NB4 (cell line): ENCODE data around the gene FIBCD1.

ENCODE experiments used
- CTCF ChIP-seq: IDR thresholded peaks from one replicate; pipeline ENCODE4 v1.5.1; 2012; ENCODE audit warnings: low read depth, low read length
- MAX ChIP-seq: IDR thresholded peaks from 2 replicates; pipeline ENCODE4 v1.6.1; 2011; ENCODE audit warnings: low read depth, low read length
- POLR2A ChIP-seq: IDR thresholded peaks from 2 replicates; pipeline ENCODE4 v1.6.1; 2011; ENCODE audit warnings: mild to moderate bottlenecking; ENCODE audit not compliant: insufficient read length; ENCODE audit errors: extremely low read depth

DNA sequence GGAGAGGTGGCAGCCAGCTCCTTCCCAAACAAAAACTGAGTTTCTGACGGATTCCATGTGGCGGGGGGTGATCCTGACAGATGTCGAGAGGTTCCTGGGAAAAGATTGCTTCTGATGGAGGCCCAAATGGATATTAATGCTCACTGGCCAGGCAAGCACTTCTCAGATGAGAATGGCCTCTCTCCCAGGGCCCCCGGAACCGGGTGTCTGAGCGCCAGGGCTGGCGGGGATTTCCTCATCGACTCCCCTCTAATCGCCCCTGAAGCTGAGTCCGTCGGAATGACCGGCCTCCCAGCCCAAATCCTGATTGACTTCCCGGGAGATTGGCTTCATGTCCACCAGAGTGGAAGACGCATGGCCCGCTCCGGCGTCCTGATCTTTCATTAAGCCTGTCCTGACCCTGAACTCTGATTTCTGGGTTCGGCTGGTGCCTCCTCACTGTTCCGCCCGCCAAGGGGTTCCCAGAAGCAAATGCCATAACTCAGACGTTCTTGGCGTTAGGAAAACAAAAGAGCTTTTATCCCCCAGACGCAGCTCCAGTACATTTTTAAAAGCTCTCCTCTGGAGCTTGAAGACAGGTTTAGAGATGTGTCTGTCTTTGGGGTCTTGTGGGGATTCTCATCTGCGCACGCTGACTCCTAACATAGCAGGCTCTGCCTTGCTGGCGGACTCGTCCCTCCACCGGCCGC lies 17.6 kb downstream of the FIBCD1 start:
- TF ChIP-seq CTCF (no peak), MAX (no peak), POLR2A (no peak)
